ENCODE measurements around the gene SHC1.

The SHC1 gene

GRCh38 chr1:154937085-154937987 lies 33.2 kb downstream of the SHC1 start:
- TF ChIP-seq CTCF (IDR thresholded peaks at IDR 0.05; ENCODE audit: control insufficient read depth, extremely low read depth, insufficient read depth), result peak; percentile 27; the same call in 1 of the 2 replicates

GRCh38 chr1:154936555-154937084 lies 33.9 kb downstream of the SHC1 start, which contains the start of gene PMVK:
Gene PMVK, minus strand, starts transcription at chr1:154936719. Its CDS starts 34 bp downstream, at chr1:154936685.
- H3K4me3 ChIP-seq (ENCODE audit: low read depth, low read length), result peak within 1 kb of the TSS; percentile 62
- DNase-seq (ENCODE audit: low read depth), result peak; percentile 93
- TF ChIP-seq CTCF (IDR thresholded peaks at IDR 0.05; ENCODE audit: control insufficient read depth, extremely low read depth, insufficient read depth), result peak; percentile 66

More at GRCh38 chr1:154937085-154937987, 33.2 kb downstream of the SHC1 start:
- H3K4me3 ChIP-seq (ENCODE audit: low read depth, low read length), result peak overlapping the region; percentile 62
- peak; percentile 92 for DNase-seq (ENCODE audit: low read depth)

GRCh38 chr1:154935749-154936554 lies 34.6 kb downstream of the SHC1 start:
- no peak for DNase-seq (ENCODE audit: low read depth)
- H3K4me3 ChIP-seq (ENCODE audit: low read depth, low read length), result peak overlapping the region; percentile 62
- TF ChIP-seq CTCF (IDR thresholded peaks at IDR 0.05; ENCODE audit: control insufficient read depth, extremely low read depth, insufficient read depth), result no peak

GRCh38 chr1:154934358-154934948 lies 36.1 kb downstream of the SHC1 start:
- no peak for DNase-seq (ENCODE audit: low read depth)
- H3K4me3 ChIP-seq (ENCODE audit: low read depth, low read length), result no peak overlapping the region
- no peak for TF ChIP-seq CTCF (IDR thresholded peaks at IDR 0.05; ENCODE audit: control insufficient read depth, extremely low read depth, insufficient read depth)

- TF ChIP-seq CTCF (IDR thresholded peaks at IDR 0.05; ENCODE audit: control insufficient read depth, extremely low read depth, insufficient read depth), result no peak
- no peak overlapping the region for H3K4me3 ChIP-seq (ENCODE audit: low read depth, low read length)
- DNase-seq (ENCODE audit: low read depth), result no peak
These were observed 38.5 kb downstream of the SHC1 start for GRCh38 chr1:154931940-154932487.

- DNase-seq (ENCODE audit: low read depth), result no peak
- H3K4me3 ChIP-seq (ENCODE audit: low read depth, low read length), result no peak overlapping the region
- no peak for TF ChIP-seq CTCF (IDR thresholded peaks at IDR 0.05; ENCODE audit: control insufficient read depth, extremely low read depth, insufficient read depth)
These were observed 44.3 kb downstream of the SHC1 start for GRCh38 chr1:154926201-154926600.

All from LNCaP clone FGC (cell line).